Measurements from ENCODE around the gene CSNK2B.

CSNK2B gene

GRCh38 chr6:31652925-31653724 is 12.8 kb upstream of the CSNK2B start (continued):
- no peak for TF ChIP-seq ZNF677 (tag by site-specific recombination; IDR thresholded peaks at IDR 0.05)
- TF ChIP-seq KLF9 (tag by site-specific recombination; IDR thresholded peaks at IDR 0.05; ENCODE audit: low read depth) = peak; percentile 55
- TF ChIP-seq INSM2 (tag by site-specific recombination; IDR thresholded peaks at IDR 0.05) = no peak
- no peak for TF ChIP-seq ZNF48 (tag by site-specific recombination; IDR thresholded peaks at IDR 0.05)
- TF ChIP-seq ZNF133 (tag by site-specific recombination; IDR thresholded peaks at IDR 0.05) = no peak
- no peak for TF ChIP-seq GLI2 (tag by site-specific recombination; IDR thresholded peaks at IDR 0.05; ENCODE audit: borderline replicate concordance, low read depth)
- no peak for TF ChIP-seq ZNF302 (tag by site-specific recombination; IDR thresholded peaks at IDR 0.05; ENCODE audit: low read depth)
- no peak for TF ChIP-seq ZNF335 (tag by site-specific recombination; conservative IDR thresholded peaks at IDR 0.05)
- no peak for TF ChIP-seq GLI4 (tag by site-specific recombination; IDR thresholded peaks at IDR 0.05)
- TF ChIP-seq ZNF449 (tag by site-specific recombination; IDR thresholded peaks at IDR 0.05) = peak; percentile 88
- TF ChIP-seq ZNF561 (tag by site-specific recombination; IDR thresholded peaks at IDR 0.05; ENCODE audit: borderline replicate concordance) = 0 out of 2 replicates have a peak, but pooled peaks have one; percentile 4
- no peak for TF ChIP-seq ZNF16 (tag by site-specific recombination; IDR thresholded peaks at IDR 0.05; ENCODE audit: low read depth)
- no peak for TF ChIP-seq ZNF707 (tag by site-specific recombination; IDR thresholded peaks at IDR 0.05)
- TF ChIP-seq ZNF112 (tag by site-specific recombination; IDR thresholded peaks at IDR 0.05) = no peak
- TF ChIP-seq, protein P1, sequence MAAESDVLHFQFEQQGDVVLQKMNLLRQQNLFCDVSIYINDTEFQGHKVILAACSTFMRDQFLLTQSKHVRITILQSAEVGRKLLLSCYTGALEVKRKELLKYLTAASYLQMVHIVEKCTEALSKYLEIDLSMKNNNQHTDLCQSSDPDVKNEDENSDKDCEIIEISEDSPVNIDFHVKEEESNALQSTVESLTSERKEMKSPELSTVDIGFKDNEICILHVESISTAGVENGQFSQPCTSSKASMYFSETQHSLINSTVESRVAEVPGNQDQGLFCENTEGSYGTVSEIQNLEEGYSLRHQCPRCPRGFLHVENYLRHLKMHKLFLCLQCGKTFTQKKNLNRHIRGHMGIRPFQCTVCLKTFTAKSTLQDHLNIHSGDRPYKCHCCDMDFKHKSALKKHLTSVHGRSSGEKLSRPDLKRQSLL (tag by site-specific recombination; IDR thresholded peaks at IDR 0.05) = no peak
- no peak for TF ChIP-seq ZNF169 (tag by site-specific recombination; IDR thresholded peaks at IDR 0.05)
- TF ChIP-seq, protein P2, sequence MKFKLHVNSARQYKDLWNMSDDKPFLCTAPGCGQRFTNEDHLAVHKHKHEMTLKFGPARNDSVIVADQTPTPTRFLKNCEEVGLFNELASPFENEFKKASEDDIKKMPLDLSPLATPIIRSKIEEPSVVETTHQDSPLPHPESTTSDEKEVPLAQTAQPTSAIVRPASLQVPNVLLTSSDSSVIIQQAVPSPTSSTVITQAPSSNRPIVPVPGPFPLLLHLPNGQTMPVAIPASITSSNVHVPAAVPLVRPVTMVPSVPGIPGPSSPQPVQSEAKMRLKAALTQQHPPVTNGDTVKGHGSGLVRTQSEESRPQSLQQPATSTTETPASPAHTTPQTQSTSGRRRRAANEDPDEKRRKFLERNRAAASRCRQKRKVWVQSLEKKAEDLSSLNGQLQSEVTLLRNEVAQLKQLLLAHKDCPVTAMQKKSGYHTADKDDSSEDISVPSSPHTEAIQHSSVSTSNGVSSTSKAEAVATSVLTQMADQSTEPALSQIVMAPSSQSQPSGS (tag by site-specific recombination; IDR thresholded peaks at IDR 0.05; ENCODE audit: low read depth) = no peak
- TF ChIP-seq ZSCAN4 (tag by site-specific recombination; IDR thresholded peaks at IDR 0.05) = no peak
- TF ChIP-seq ZNF280C (tag by site-specific recombination; IDR thresholded peaks at IDR 0.05) = no peak
- no peak for TF ChIP-seq ZNF114 (tag by site-specific recombination; IDR thresholded peaks at IDR 0.05)
- TF ChIP-seq, protein P3, sequence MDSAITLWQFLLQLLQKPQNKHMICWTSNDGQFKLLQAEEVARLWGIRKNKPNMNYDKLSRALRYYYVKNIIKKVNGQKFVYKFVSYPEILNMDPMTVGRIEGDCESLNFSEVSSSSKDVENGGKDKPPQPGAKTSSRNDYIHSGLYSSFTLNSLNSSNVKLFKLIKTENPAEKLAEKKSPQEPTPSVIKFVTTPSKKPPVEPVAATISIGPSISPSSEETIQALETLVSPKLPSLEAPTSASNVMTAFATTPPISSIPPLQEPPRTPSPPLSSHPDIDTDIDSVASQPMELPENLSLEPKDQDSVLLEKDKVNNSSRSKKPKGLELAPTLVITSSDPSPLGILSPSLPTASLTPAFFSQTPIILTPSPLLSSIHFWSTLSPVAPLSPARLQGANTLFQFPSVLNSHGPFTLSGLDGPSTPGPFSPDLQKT (IDR thresholded peaks at IDR 0.05; ENCODE audit: borderline replicate concordance, low read depth, low read length) = no peak
